Testis (tissue), 2 donors: ENCODE data around the gene PCDHA1.

Experiments used
- CTCF ChIP-seq, 3 experiments: fragments of 450-650 bp in 2 of 3; fragments of 200-600 bp in 1 of 3; sonication (generic) in 1 of 3; IDR thresholded peaks; one replicate each; pipeline ENCODE4 v1.5.1; 2016 to 2019; ENCODE audit warnings: antibody characterized with exemption in 3 of 3, mild to moderate bottlenecking in 2 of 3, moderate library complexity in 1 of 3
- POLR2A ChIP-seq: fragments of 450-650 bp; IDR thresholded peaks from one replicate; pipeline ENCODE4 v1.6.1; 2017; ENCODE audit warnings: antibody characterized with exemption, mild to moderate bottlenecking, moderate library complexity

- TF ChIP-seq CTCF (IDR thresholded peaks at IDR 0.05) (peak in 2 of 3 experiments; percentile 36 to 56), POLR2A (no peak)
These were observed 96.1 kb downstream of the PCDHA1 start, which contains the start of gene PCDHA13 for GRCh38 chr5:140881889-140882590.
